ENCODE results near the gene TMEM247. TPM values are rescaled to one million over a fixed set of nuclear protein-coding genes. Genes with fewer than 3 reads are reported as not detected.

TMEM247 gene
- total and polyA plus RNA-seq, 10 of the 15 experiments (the other 5 are each of a cell fraction or from before 2014, with no cell fraction given) = not detected

GRCh38 chr2:46505472-46505783 lies 26.1 kb downstream of the TMEM247 start:
- TF ChIP-seq ETV6 (conservative IDR thresholded peaks at IDR 0.05 in 1 of 2, IDR thresholded peaks at IDR 0.05 in 1 of 2; ENCODE audit: borderline replicate concordance in 1 of 2, low read depth in 1 of 2) = no peak
- no peak for TF ChIP-seq MXI1 (IDR thresholded peaks at IDR 0.05; ENCODE audit: low read depth, low read length)
- TF ChIP-seq TCF7 (IDR thresholded peaks at IDR 0.05; ENCODE audit: borderline replicate concordance) = no peak
- TF ChIP-seq STAT1 (conservative IDR thresholded peaks at IDR 0.05) = no peak
- no peak for TF ChIP-seq CREM (IDR thresholded peaks at IDR 0.05; ENCODE audit: low read depth)
- TF ChIP-seq RELB (IDR thresholded peaks at IDR 0.05; ENCODE audit: low read depth) = no peak
- RAD21 ChIA-PET (ENCODE audit: unreplicated experiment) = interaction anchor here (0.8 to 0.9 kb wide), 2 partner anchors 9 to 33 kb away, joined by 3 read pairs; no protein-coding TSS in a partner anchor
- Histone ChIP-seq H3K79me2 (ENCODE audit: control insufficient read depth, insufficient read depth, low read length) (no peaks in the 10 kb centered on the region), H2AFZ (ENCODE audit: control insufficient read depth, low read depth, low read length) (no peak overlapping the region), H3K4me2 (ENCODE audit: control insufficient read depth, insufficient read depth) (no peak overlapping the region), H3K27me3 (replicated peaks in 1 of 2; ENCODE audit: control insufficient read depth in 2 of 2, insufficient read depth in 2 of 2, low read length in 1 of 2) (no peaks in the 10 kb centered on the region), H3K36me3 (ENCODE audit: control insufficient read depth in 2 of 2, insufficient read depth in 2 of 2, low read length in 1 of 2) (no peaks in the 10 kb centered on the region), H3K27ac (ENCODE audit: control insufficient read depth, insufficient read depth) (no peak overlapping the region), H3K4me3 (no peak overlapping the region), H3K4me1 (ENCODE audit: control insufficient read depth, insufficient read depth, low read length) (no peaks in the 10 kb centered on the region), H3K9me3 (replicated peaks; ENCODE audit: control insufficient read depth, insufficient read depth, low read length) (no peaks in the 10 kb centered on the region), H3K9ac (ENCODE audit: control insufficient read depth, insufficient read depth, low read length) (no peak overlapping the region), H4K20me1 (ENCODE audit: control insufficient read depth, insufficient read depth) (no peaks in the 10 kb centered on the region)
- in situ Hi-C loops (cut with MboI) (no loop called here), intact Hi-C loops (cut with micrococcal nuclease; ENCODE audit: unreplicated experiment) (no loop called here)
- DNase-seq (ENCODE audit: low read depth, low spot score) (no peak), FAIRE-seq (no peak), ATAC-seq (no peak)
- CTCF ChIA-PET = interaction anchor here (0.8 to 1.3 kb wide), 3 partner anchors 20 to 35 kb away, joined by 3 to 6 read pairs (median 3); no protein-coding TSS in a partner anchor
- SMC1A ChIA-PET (ENCODE audit: uncharacterized antibody, unreplicated experiment) = interaction anchor here (0.7 to 1.5 kb wide), 4 partner anchors 11 to 64 kb away, joined by 3 to 5 read pairs (median 4); no protein-coding TSS in a partner anchor
- 50% methylated on average over 3 of the region's 3 CpGs for WGBS (ENCODE audit: insufficient coverage, insufficient replicate concordance, low lambda C conversion rate, missing lambda C conversion rate)
- POLR2A ChIA-PET = interaction anchor here (1.1 kb wide), 1 partner anchor 9 kb away, joined by 3 read pairs; no protein-coding TSS in a partner anchor
- BruUV-seq (replicated peaks) = no TSS peak

All from GM12878 (cell line).